HepG2 (cell line): ENCODE measurements around the gene ANKRD65. TPM values are rescaled to one million over a fixed set of nuclear protein-coding genes. Genes with fewer than 3 reads are reported as not detected.
A peak's percentile ranks its signal among the peaks of the same experiment; 100 is the strongest.

Experiments
- ASH2L ChIP-seq: fragments of 300-600, 200-600 bp; sonication (generic); IDR thresholded peaks from 2 replicates; pipeline ENCODE4 v1.7.0; 2017; ENCODE audit warnings: low read depth, mild to moderate bottlenecking, moderate library complexity, mixed read lengths, low read length; ENCODE audit not compliant: insufficient read length
- BCL3 ChIP-seq: sonication (generic); formaldehyde crosslinking; IDR thresholded peaks from 2 replicates; pipeline ENCODE4 v1.5.1; 2020; ENCODE audit warnings: mild to moderate bottlenecking, missing genetic modification reagents, moderate library complexity
- CAMTA2 ChIP-seq: sonication (generic); formaldehyde crosslinking; IDR thresholded peaks from 2 replicates; pipeline ENCODE4 v1.4.0; 2020; ENCODE audit warnings: mild to moderate bottlenecking, missing genetic modification reagents, borderline replicate concordance
- GPN1 ChIP-seq: sonication (generic); formaldehyde crosslinking; IDR thresholded peaks from 2 replicates; pipeline ENCODE4 v1.5.1; 2020; ENCODE audit warnings: missing genetic modification reagents, borderline replicate concordance
- HINFP ChIP-seq: sonication (generic); formaldehyde crosslinking; IDR thresholded peaks from 2 replicates; pipeline ENCODE4 v1.4.0; 2020; ENCODE audit warnings: low read depth, mild to moderate bottlenecking, missing genetic modification reagents
- HMG20B ChIP-seq: conservative IDR thresholded peaks from 2 replicates; pipeline ENCODE4 v1.6.1; 2016; ENCODE audit warnings: missing genetic modification reagents, missing compliant biosample characterization
- HOXA9 ChIP-seq: sonication (generic); formaldehyde crosslinking; IDR thresholded peaks from 2 replicates; pipeline ENCODE4 v1.8.1; 2022; ENCODE audit warnings: missing genetic modification reagents, mild to moderate bottlenecking, moderate library complexity, borderline replicate concordance
- JDP2 ChIP-seq: sonication (generic); formaldehyde crosslinking; IDR thresholded peaks from 2 replicates; pipeline ENCODE4 v1.8.1; 2022; ENCODE audit warnings: missing genetic modification reagents, borderline replicate concordance
- MAF1 ChIP-seq: sonication (generic); formaldehyde crosslinking; IDR thresholded peaks from 2 replicates; pipeline ENCODE4 v1.5.0; 2020; ENCODE audit warnings: missing genetic modification reagents, borderline replicate concordance
- NFKB2 ChIP-seq: sonication (generic); formaldehyde crosslinking; IDR thresholded peaks from 2 replicates; pipeline ENCODE4 v1.4.0; 2020; ENCODE audit warnings: missing genetic modification reagents, borderline replicate concordance
- RFX3 ChIP-seq: IDR thresholded peaks from 2 replicates; pipeline ENCODE4 v1.6.1; 2016; ENCODE audit warnings: missing biosample characterization, missing genetic modification reagents
- SIX1 ChIP-seq: sonication (generic); formaldehyde crosslinking; IDR thresholded peaks from 2 replicates; pipeline ENCODE4 v1.4.0; 2020; ENCODE audit warnings: missing genetic modification reagents, borderline replicate concordance
- SP2 ChIP-seq: sonication (generic); formaldehyde crosslinking; IDR thresholded peaks from 2 replicates; pipeline ENCODE4 v1.5.1; 2020; ENCODE audit warnings: mild to moderate bottlenecking, missing genetic modification reagents
- ZC3H4 ChIP-seq: sonication (generic); formaldehyde crosslinking; IDR thresholded peaks from 2 replicates; pipeline ENCODE4 v1.4.0; 2020; ENCODE audit warnings: missing genetic modification reagents, borderline replicate concordance
- ZFP90 ChIP-seq: sonication (generic); formaldehyde crosslinking; IDR thresholded peaks from 2 replicates; pipeline ENCODE4 v1.8.0; 2022; ENCODE audit warnings: missing genetic modification reagents, mild to moderate bottlenecking, inconsistent platforms, borderline replicate concordance
- ZNF225 ChIP-seq: sonication (generic); formaldehyde crosslinking; IDR thresholded peaks from 2 replicates; pipeline ENCODE4 v1.4.0; 2020; ENCODE audit warnings: mild to moderate bottlenecking, missing genetic modification reagents
- ZNF263 ChIP-seq: sonication (generic); formaldehyde crosslinking; IDR thresholded peaks from 2 replicates; pipeline ENCODE4 v1.4.0; 2020; ENCODE audit warnings: missing genetic modification reagents
- ZNF275 ChIP-seq: sonication (generic); formaldehyde crosslinking; IDR thresholded peaks from 2 replicates; pipeline ENCODE4 v1.8.0; 2022; ENCODE audit warnings: missing genetic modification reagents, mild to moderate bottlenecking, inconsistent platforms, borderline replicate concordance
- ZNF354B ChIP-seq: sonication (generic); formaldehyde crosslinking; IDR thresholded peaks from 2 replicates; pipeline ENCODE4 v1.8.0; 2022; ENCODE audit warnings: mild to moderate bottlenecking, missing genetic modification reagents
- polyA plus RNA-seq, 8 experiments: library from polyadenylated mRNA; depleted of rRNA in 3 of 8; stranded (reverse) in 7 of 8; unstranded in 1 of 8; fragments of >200 nt; fragmentation: Illumina TruSeq in 4 of 8; extraction: Trizol in 4 of 8; gene quantifications; 2 replicates each; pipeline versions ENCODE4 v1.2.1 to v1.2.3, GENCODE V29; 2011 to 2016; ENCODE audit warnings: low read depth in 4 of 8, missing spikeins in 1 of 8, mixed read lengths in 1 of 8; ENCODE audit not compliant: insufficient read depth in 1 of 8
- total RNA-seq, 5 experiments: library from RNA; depleted of rRNA; stranded (reverse); fragments of >200 nt; fragmentation: Illumina TruSeq; extraction: Trizol; gene quantifications; 2 replicates each; pipeline ENCODE4 v1.2.3, GENCODE V29; 2016; ENCODE audit warnings: low read depth in 1 of 5
- TF ChIP-seq, protein P1 (sequence below), 2 experiments: sonication (generic) in 1 of 2; formaldehyde crosslinking in 1 of 2; IDR thresholded peaks; 2 replicates each; pipeline versions ENCODE4 v1.4.0 to v1.6.1; 2018 to 2020; ENCODE audit warnings: missing genetic modification reagents in 2 of 2, borderline replicate concordance in 1 of 2, low read depth in 1 of 2, mild to moderate bottlenecking in 1 of 2, missing biosample characterization in 1 of 2
- TF ChIP-seq, protein P2 (sequence below): IDR thresholded peaks from 2 replicates; pipeline ENCODE4 v1.6.1; 2016; ENCODE audit warnings: low read depth, control low read depth

The ANKRD65 gene
- total and polyA plus RNA-seq, 2 of the 13 experiments (the other 11 are each of a cell fraction or from before 2014, with no cell fraction given), result 12.1 to 30.1 TPM

GRCh38 chr1:1432274-1432950, 11.3 kb upstream of the ANKRD65 start (continued):
- TF ChIP-seq, protein P1, sequence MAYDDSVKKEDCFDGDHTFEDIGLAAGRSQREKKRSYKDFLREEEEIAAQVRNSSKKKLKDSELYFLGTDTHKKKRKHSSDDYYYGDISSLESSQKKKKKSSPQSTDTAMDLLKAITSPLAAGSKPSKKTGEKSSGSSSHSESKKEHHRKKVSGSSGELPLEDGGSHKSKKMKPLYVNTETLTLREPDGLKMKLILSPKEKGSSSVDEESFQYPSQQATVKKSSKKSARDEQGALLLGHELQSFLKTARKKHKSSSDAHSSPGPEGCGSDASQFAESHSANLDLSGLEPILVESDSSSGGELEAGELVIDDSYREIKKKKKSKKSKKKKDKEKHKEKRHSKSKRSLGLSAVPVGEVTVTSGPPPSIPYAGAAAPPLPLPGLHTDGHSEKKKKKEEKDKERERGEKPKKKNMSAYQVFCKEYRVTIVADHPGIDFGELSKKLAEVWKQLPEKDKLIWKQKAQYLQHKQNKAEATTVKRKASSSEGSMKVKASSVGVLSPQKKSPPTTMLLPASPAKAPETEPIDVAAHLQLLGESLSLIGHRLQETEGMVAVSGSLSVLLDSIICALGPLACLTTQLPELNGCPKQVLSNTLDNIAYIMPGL (CRISPR knock-in tag; IDR thresholded peaks at IDR 0.05; ENCODE audit: borderline replicate concordance in 1 of 2, low read depth in 1 of 2), result 0 out of 4 replicates have a peak, but pooled peaks of 1 of the 2 experiments have one; percentile 1
- TF ChIP-seq ZNF263 (CRISPR knock-in tag) (no peak), JDP2 (CRISPR knock-in tag) (no peak), CAMTA2 (CRISPR knock-in tag) (0 out of 2 replicates have a peak, but pooled peaks have one; percentile 18), ZNF354B (CRISPR knock-in tag) (0 out of 2 replicates have a peak, but pooled peaks have one; percentile 56), BCL3 (CRISPR knock-in tag) (no peak), NFKB2 (CRISPR knock-in tag) (peak; percentile 8; the same call in 1 of the 2 replicates), HINFP (CRISPR knock-in tag) (no peak), GPN1 (no peak), ZFP90 (CRISPR knock-in tag) (no peak), SP2 (CRISPR knock-in tag) (peak; percentile 12; the same call in 1 of the 2 replicates), MAF1 (CRISPR knock-in tag) (no peak), HOXA9 (CRISPR knock-in tag) (0 out of 2 replicates have a peak, but pooled peaks have one; percentile 42), RFX3 (CRISPR knock-in tag) (no peak), SIX1 (no peak), HMG20B (CRISPR knock-in tag) (0 out of 2 replicates have a peak, but pooled peaks have one; percentile 5), ZNF225 (CRISPR knock-in tag) (no peak), ZNF275 (CRISPR knock-in tag) (0 out of 2 replicates have a peak, but pooled peaks have one; percentile 24), ASH2L (no peak), ZC3H4 (peak; percentile 96)
- TF ChIP-seq, protein P2, sequence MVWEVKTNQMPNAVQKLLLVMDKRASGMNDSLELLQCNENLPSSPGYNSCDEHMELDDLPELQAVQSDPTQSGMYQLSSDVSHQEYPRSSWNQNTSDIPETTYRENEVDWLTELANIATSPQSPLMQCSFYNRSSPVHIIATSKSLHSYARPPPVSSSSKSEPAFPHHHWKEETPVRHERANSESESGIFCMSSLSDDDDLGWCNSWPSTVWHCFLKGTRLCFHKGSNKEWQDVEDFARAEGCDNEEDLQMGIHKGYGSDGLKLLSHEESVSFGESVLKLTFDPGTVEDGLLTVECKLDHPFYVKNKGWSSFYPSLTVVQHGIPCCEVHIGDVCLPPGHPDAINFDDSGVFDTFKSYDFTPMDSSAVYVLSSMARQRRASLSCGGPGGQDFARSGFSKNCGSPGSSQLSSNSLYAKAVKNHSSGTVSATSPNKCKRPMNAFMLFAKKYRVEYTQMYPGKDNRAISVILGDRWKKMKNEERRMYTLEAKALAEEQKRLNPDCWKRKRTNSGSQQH, result no peak
